ENCODE results near the gene NEURL1B. TPM values are rescaled to one million over a fixed set of nuclear protein-coding genes. Genes with fewer than 3 reads are reported as not detected.

NEURL1B gene
- total RNA-seq, 2 donors from 2014 or later = 9.9 to 12.2 TPM

- TF ChIP-seq CTCF (IDR thresholded peaks at IDR 0.05) (no peak), POLR2A (IDR thresholded peaks at IDR 0.05) (peak in 1 of 3 donors; percentile 47)
- 42 to 81% methylated on average over 12 to 17 of the region's 17 CpGs for WGBS, 2 donors
- H3K4me3 ChIP-seq = no peak overlapping the region
Observed at GRCh38 chr5:172733131-172733973, 92.3 kb downstream of the NEURL1B start.

GRCh38 chr5:172733974-172734346, 92.9 kb downstream of the NEURL1B start:
- H3K4me1 ChIP-seq = peaks cover 34% of the 10 kb centered on the region
- no peak for ATAC-seq

More at GRCh38 chr5:172733131-172733973, 92.3 kb downstream of the NEURL1B start:
- Histone ChIP-seq H3K27me3 (no peaks in the 10 kb centered on the region), H3K9me3 (no peaks in the 10 kb centered on the region), H3K27ac (peak overlapping the region; percentile 79 to 92 (median 80)), H3K36me3 (replicated peaks in 1 of 2; ENCODE audit: insufficient read depth in 1 of 2, low read depth in 2 of 2) (no peaks in the 10 kb centered on the region), H3K4me1 (peaks cover 34% of the 10 kb centered on the region)
- DNase-seq (peak; percentile 49 to 80 (median 70)), ATAC-seq (peak; percentile 75)
- intact Hi-C loops (cut with DNase I) = no loop called here

GRCh38 chr5:172735141-172735831, 94.2 kb downstream of the NEURL1B start:
- H3K4me1 ChIP-seq = peaks cover 34% of the 10 kb centered on the region
- H3K27ac ChIP-seq = no peak overlapping the region
- DNase-seq (no peak), ATAC-seq (no peak)
- 80 to 92% methylated on average over 9 to 12 of the region's 12 CpGs for WGBS, 2 donors
- no peak overlapping the region for H3K4me3 ChIP-seq
- no peaks in the 10 kb centered on the region for H3K27me3 ChIP-seq
- TF ChIP-seq POLR2A (IDR thresholded peaks at IDR 0.05) = no peak
- no peak for TF ChIP-seq CTCF (IDR thresholded peaks at IDR 0.05)
- no peaks in the 10 kb centered on the region for H3K36me3 ChIP-seq (replicated peaks in 1 of 2; ENCODE audit: insufficient read depth in 1 of 2, low read depth in 2 of 2)
- intact Hi-C loops (cut with DNase I) = no loop called here
- H3K9me3 ChIP-seq = no peaks in the 10 kb centered on the region

More at GRCh38 chr5:172733974-172734346, 92.9 kb downstream of the NEURL1B start:
- H3K27ac ChIP-seq = peak overlapping the region; percentile 79 to 92 (median 80)
- no peak for DNase-seq
- H3K4me3 ChIP-seq = no peak overlapping the region
- H3K36me3 ChIP-seq (replicated peaks in 1 of 2; ENCODE audit: insufficient read depth in 1 of 2, low read depth in 2 of 2) = no peaks in the 10 kb centered on the region
- 41% methylated on average over 4 of the region's 4 CpGs for WGBS, 2 donors
- TF ChIP-seq POLR2A (IDR thresholded peaks at IDR 0.05) (no peak), CTCF (IDR thresholded peaks at IDR 0.05) (no peak)
- intact Hi-C loops (cut with DNase I) = no loop called here
- H3K9me3 ChIP-seq = no peaks in the 10 kb centered on the region
- no peaks in the 10 kb centered on the region for H3K27me3 ChIP-seq

- intact Hi-C loops (cut with DNase I) = no loop called here
- no peak overlapping the region for H3K27ac ChIP-seq
- no peaks in the 10 kb centered on the region for H3K36me3 ChIP-seq (replicated peaks in 1 of 2; ENCODE audit: insufficient read depth in 1 of 2, low read depth in 2 of 2)
- peaks cover 25% of the 10 kb centered on the region for H3K4me1 ChIP-seq
- DNase-seq (no peak), ATAC-seq (no peak)
- no peak for TF ChIP-seq POLR2A (IDR thresholded peaks at IDR 0.05)
- TF ChIP-seq CTCF (IDR thresholded peaks at IDR 0.05) = no peak
- no peak overlapping the region for H3K4me3 ChIP-seq
- H3K27me3 ChIP-seq = no peaks in the 10 kb centered on the region
- WGBS, 2 donors = 84 to 86% methylated on average over 9 to 11 of the region's 11 CpGs
- no peaks in the 10 kb centered on the region for H3K9me3 ChIP-seq
Observed at GRCh38 chr5:172736508-172737135, 95.6 kb downstream of the NEURL1B start.

Measured in body of pancreas (tissue), 4 donors.